ENCODE results near the gene NAMPT.

- TF ChIP-seq TAF1 (IDR thresholded peaks at IDR 0.05; ENCODE audit: borderline replicate concordance, low read depth, low read length) (no peak), POLR2A (IDR thresholded peaks at IDR 0.05; ENCODE audit: low read depth, low read length) (no peak), POLR2AphosphoS5 (IDR thresholded peaks at IDR 0.05; ENCODE audit: low read depth, low read length) (no peak)
These were observed 44.6 kb upstream of the NAMPT start for GRCh38 chr7:106329408-106329807.
